Measurements from ENCODE around the gene ITSN1. TPM values are rescaled to one million over a fixed set of nuclear protein-coding genes. Genes with fewer than 3 reads are reported as not detected.

Gene ITSN1
- total and polyA plus RNA-seq, 2 experiments from 2014 or later = 77.9 to 95.7 TPM

DNA sequence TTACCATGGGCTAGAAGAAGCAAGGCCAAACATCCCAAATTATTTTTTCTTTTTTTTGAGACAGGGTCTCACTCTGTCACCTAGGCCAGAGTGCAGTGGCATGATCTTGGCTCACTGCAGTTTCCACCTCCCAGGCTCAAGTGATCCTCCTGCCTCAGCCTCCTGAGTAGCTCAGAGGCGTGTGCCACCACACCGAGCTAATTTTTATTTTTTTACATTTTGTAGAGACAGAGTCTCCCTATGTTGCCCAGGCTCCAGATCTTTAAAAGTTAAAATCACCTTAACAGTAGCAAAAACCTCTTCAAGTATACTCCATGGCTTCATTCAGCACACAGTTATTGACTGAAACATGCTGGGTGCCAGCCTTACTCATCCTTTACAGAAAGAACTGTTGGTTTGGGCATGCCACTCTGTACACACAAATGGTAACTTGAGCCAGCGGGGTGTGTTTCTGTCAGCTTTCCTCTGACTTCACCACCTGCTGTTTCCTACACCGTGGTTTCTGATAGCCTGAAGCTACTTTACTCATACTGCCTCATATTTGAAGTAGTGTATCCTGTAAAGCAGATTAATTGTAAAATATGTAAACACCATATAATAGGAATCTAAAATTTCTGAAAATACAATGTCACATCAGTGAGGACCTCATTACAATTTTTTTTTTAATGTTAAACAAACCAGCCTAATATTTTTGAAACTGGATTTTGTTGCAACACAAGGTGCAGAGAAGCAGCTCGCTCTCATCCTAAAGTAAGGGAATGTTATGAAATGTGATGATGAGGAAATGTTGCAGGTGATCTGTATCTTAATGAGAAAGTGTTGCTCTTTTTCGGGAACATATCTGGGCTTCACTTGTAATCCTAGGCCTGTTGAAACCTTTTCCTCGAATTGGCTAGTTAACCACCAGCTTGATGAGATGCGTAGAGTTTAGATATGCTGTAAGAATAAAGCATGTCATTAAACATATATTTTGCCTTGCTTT, 159.4 kb downstream of the ITSN1 start:
- no peaks in the 10 kb centered on the region for H3K9me3 Mint-ChIP-seq
- H3K4me1 Mint-ChIP-seq = peaks cover 13% of the 10 kb centered on the region; the same call in 2 of the 3 replicates
- no peaks in the 10 kb centered on the region for H3K27me3 ChIP-seq (ENCODE audit: insufficient read depth)
- peaks cover 6% of the 10 kb centered on the region for H3K27me3 Mint-ChIP-seq (ENCODE audit: insufficient read depth, low read depth, poor library complexity)
- H3K27ac Mint-ChIP-seq = no peak overlapping the region
- no peaks in the 10 kb centered on the region for H3K79me2 ChIP-seq (replicated peaks; ENCODE audit: insufficient read depth)
- H3K4me2 ChIP-seq = no peak overlapping the region
- no peak overlapping the region for H3K4me3 ChIP-seq
- peaks cover 6% of the 10 kb centered on the region; the same call in 1 of the 2 replicates for H3K36me3 ChIP-seq (ENCODE audit: insufficient read depth)
- ATAC-seq (peak; percentile 83), DNase-seq (ENCODE audit: low spot score) (peak; percentile 41)
- H3K27ac ChIP-seq (ENCODE audit: low read depth) = no peak overlapping the region
- no peak overlapping the region for H3K4me3 Mint-ChIP-seq
- H3K9me2 ChIP-seq (ENCODE audit: insufficient read depth) = no peaks in the 10 kb centered on the region
- no peak for TF ChIP-seq EZH2phosphoT487 (IDR thresholded peaks at IDR 0.05; ENCODE audit: unreplicated experiment)
- no peak for TF ChIP-seq STAT1 (IDR thresholded peaks at IDR 0.05; ENCODE audit: unreplicated experiment)
- no peak for TF ChIP-seq EZH2 (IDR thresholded peaks at IDR 0.05; ENCODE audit: low read depth, unreplicated experiment)
- no peak for TF ChIP-seq CREB1 (CRISPR knock-in tag; IDR thresholded peaks at IDR 0.05; ENCODE audit: low read depth)
- TF ChIP-seq, protein P1, sequence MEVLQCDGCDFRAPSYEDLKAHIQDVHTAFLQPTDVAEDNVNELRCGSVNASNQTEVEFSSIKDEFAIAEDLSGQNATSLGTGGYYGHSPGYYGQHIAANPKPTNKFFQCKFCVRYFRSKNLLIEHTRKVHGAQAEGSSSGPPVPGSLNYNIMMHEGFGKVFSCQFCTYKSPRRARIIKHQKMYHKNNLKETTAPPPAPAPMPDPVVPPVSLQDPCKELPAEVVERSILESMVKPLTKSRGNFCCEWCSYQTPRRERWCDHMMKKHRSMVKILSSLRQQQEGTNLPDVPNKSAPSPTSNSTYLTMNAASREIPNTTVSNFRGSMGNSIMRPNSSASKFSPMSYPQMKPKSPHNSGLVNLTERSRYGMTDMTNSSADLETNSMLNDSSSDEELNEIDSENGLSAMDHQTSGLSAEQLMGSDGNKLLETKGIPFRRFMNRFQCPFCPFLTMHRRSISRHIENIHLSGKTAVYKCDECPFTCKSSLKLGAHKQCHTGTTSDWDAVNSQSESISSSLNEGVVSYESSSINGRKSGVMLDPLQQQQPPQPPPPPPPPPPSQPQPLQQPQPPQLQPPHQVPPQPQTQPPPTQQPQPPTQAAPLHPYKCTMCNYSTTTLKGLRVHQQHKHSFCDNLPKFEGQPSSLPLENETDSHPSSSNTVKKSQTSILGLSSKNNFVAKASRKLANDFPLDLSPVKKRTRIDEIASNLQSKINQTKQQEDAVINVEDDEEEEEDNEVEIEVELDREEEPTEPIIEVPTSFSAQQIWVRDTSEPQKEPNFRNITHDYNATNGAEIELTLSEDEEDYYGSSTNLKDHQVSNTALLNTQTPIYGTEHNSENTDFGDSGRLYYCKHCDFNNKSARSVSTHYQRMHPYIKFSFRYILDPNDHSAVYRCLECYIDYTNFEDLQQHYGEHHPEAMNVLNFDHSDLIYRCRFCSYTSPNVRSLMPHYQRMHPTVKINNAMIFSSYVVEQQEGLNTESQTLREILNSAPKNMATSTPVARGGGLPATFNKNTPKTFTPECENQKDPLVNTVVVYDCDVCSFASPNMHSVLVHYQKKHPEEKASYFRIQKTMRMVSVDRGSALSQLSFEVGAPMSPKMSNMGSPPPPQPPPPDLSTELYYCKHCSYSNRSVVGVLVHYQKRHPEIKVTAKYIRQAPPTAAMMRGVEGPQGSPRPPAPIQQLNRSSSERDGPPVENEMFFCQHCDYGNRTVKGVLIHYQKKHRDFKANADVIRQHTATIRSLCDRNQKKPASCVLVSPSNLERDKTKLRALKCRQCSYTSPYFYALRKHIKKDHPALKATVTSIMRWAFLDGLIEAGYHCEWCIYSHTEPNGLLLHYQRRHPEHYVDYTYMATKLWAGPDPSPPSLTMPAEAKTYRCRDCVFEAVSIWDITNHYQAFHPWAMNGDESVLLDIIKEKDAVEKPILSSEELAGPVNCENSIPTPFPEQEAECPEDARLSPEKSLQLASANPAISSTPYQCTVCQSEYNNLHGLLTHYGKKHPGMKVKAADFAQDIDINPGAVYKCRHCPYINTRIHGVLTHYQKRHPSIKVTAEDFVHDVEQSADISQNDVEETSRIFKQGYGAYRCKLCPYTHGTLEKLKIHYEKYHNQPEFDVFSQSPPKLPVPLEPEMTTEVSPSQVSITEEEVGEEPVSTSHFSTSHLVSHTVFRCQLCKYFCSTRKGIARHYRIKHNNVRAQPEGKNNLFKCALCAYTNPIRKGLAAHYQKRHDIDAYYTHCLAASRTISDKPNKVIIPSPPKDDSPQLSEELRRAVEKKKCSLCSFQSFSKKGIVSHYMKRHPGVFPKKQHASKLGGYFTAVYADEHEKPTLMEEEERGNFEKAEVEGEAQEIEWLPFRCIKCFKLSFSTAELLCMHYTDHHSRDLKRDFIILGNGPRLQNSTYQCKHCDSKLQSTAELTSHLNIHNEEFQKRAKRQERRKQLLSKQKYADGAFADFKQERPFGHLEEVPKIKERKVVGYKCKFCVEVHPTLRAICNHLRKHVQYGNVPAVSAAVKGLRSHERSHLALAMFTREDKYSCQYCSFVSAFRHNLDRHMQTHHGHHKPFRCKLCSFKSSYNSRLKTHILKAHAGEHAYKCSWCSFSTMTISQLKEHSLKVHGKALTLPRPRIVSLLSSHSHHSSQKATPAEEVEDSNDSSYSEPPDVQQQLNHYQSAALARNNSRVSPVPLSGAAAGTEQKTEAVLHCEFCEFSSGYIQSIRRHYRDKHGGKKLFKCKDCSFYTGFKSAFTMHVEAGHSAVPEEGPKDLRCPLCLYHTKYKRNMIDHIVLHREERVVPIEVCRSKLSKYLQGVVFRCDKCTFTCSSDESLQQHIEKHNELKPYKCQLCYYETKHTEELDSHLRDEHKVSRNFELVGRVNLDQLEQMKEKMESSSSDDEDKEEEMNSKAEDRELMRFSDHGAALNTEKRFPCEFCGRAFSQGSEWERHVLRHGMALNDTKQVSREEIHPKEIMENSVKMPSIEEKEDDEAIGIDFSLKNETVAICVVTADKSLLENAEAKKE (CRISPR knock-in tag; IDR thresholded peaks at IDR 0.05) = no peak
- no peak for TF ChIP-seq ZNF114 (CRISPR knock-in tag; IDR thresholded peaks at IDR 0.05)
- TF ChIP-seq POLR2AphosphoS5 (IDR thresholded peaks at IDR 0.05; ENCODE audit: low read depth) = no peak
- TF ChIP-seq, protein P2, sequence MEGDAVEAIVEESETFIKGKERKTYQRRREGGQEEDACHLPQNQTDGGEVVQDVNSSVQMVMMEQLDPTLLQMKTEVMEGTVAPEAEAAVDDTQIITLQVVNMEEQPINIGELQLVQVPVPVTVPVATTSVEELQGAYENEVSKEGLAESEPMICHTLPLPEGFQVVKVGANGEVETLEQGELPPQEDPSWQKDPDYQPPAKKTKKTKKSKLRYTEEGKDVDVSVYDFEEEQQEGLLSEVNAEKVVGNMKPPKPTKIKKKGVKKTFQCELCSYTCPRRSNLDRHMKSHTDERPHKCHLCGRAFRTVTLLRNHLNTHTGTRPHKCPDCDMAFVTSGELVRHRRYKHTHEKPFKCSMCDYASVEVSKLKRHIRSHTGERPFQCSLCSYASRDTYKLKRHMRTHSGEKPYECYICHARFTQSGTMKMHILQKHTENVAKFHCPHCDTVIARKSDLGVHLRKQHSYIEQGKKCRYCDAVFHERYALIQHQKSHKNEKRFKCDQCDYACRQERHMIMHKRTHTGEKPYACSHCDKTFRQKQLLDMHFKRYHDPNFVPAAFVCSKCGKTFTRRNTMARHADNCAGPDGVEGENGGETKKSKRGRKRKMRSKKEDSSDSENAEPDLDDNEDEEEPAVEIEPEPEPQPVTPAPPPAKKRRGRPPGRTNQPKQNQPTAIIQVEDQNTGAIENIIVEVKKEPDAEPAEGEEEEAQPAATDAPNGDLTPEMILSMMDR (conservative IDR thresholded peaks at IDR 0.05; ENCODE audit: low read depth in 2 of 2) = no peak
- TF ChIP-seq, protein P3, sequence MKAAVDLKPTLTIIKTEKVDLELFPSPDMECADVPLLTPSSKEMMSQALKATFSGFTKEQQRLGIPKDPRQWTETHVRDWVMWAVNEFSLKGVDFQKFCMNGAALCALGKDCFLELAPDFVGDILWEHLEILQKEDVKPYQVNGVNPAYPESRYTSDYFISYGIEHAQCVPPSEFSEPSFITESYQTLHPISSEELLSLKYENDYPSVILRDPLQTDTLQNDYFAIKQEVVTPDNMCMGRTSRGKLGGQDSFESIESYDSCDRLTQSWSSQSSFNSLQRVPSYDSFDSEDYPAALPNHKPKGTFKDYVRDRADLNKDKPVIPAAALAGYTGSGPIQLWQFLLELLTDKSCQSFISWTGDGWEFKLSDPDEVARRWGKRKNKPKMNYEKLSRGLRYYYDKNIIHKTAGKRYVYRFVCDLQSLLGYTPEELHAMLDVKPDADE (IDR thresholded peaks at IDR 0.05) = no peak
- TF ChIP-seq ZNF331 (CRISPR knock-in tag; IDR thresholded peaks at IDR 0.05; ENCODE audit: low read depth) = no peak
- TF ChIP-seq, protein P4, sequence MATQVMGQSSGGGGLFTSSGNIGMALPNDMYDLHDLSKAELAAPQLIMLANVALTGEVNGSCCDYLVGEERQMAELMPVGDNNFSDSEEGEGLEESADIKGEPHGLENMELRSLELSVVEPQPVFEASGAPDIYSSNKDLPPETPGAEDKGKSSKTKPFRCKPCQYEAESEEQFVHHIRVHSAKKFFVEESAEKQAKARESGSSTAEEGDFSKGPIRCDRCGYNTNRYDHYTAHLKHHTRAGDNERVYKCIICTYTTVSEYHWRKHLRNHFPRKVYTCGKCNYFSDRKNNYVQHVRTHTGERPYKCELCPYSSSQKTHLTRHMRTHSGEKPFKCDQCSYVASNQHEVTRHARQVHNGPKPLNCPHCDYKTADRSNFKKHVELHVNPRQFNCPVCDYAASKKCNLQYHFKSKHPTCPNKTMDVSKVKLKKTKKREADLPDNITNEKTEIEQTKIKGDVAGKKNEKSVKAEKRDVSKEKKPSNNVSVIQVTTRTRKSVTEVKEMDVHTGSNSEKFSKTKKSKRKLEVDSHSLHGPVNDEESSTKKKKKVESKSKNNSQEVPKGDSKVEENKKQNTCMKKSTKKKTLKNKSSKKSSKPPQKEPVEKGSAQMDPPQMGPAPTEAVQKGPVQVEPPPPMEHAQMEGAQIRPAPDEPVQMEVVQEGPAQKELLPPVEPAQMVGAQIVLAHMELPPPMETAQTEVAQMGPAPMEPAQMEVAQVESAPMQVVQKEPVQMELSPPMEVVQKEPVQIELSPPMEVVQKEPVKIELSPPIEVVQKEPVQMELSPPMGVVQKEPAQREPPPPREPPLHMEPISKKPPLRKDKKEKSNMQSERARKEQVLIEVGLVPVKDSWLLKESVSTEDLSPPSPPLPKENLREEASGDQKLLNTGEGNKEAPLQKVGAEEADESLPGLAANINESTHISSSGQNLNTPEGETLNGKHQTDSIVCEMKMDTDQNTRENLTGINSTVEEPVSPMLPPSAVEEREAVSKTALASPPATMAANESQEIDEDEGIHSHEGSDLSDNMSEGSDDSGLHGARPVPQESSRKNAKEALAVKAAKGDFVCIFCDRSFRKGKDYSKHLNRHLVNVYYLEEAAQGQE (IDR thresholded peaks at IDR 0.05; ENCODE audit: unreplicated experiment) = no peak
- TF ChIP-seq JUNB (IDR thresholded peaks at IDR 0.05; ENCODE audit: unreplicated experiment) = no peak
- no peak for TF ChIP-seq NANOG (IDR thresholded peaks at IDR 0.05; ENCODE audit: borderline replicate concordance)
- 0 out of 2 replicates have a peak, but pooled peaks cover 4% of the 10 kb centered on the region for H4K20me1 ChIP-seq (replicated peaks; ENCODE audit: insufficient read depth)
- H3K36me3 Mint-ChIP-seq (ENCODE audit: low read depth) = peaks cover 16% of the 10 kb centered on the region; the same call in 2 of the 3 replicates
- no peaks in the 10 kb centered on the region for H3F3A ChIP-seq (replicated peaks; ENCODE audit: low read depth)
- H3K4me1 ChIP-seq (ENCODE audit: insufficient read depth) = peaks cover 10% of the 10 kb centered on the region
- H2AFZ ChIP-seq = no peak overlapping the region
